HG03571 (cell line): ENCODE data around the gene MUC21.
"Not testable (repeated sequence)": the region's sequence is repeated elsewhere in the genome, so short reads cannot be mapped to it uniquely, and the experiment has no call there.

Experiments used
- ATAC-seq: cut with Tn5 transposase; IDR thresholded peaks from one replicate; pipeline ENCODE4 v1.9.1; 2021; ENCODE audit not compliant: unreplicated experiment

The MUC21 gene

DNA sequence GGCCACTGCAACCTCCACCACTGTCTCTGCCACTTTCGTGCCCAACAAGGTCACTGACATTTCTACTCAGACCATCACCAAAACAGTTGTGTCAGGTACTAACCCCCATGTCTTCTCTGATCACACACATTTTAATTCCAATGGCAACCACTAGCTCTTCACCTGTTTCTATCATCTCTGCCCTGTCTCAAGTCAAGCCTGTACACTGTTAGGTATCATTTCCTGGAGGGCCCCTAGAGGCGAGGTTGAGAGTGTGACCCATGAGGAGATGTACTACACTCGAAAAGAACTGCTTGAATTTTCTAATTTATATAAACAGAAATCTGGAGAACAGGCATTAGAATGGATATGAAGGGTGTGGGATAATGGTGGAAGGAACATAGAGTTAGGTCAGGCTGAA lies 17.4 kb upstream of the MUC21 start:
- ATAC-seq, result no peak

DNA sequence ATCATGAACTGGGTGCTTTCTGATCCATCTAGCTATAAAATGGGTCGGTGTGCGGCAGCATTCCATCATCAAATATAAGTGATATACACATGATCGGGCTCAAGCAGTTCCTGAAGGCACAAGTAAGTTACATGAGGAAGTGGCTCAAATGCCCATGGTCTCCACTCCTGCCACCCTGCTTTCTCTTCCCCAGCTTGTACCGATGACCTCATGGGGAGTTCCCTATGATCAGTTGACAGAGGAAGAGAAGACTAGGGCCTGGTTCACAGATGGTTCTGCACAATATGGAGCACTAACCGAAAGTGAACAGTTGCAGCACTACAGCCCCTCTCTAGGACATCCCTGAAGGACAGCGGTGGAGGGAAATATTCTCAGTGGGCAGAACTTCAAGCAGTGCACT lies 14.3 kb upstream of the MUC21 start:
- ATAC-seq, result not testable (repeated sequence)

DNA sequence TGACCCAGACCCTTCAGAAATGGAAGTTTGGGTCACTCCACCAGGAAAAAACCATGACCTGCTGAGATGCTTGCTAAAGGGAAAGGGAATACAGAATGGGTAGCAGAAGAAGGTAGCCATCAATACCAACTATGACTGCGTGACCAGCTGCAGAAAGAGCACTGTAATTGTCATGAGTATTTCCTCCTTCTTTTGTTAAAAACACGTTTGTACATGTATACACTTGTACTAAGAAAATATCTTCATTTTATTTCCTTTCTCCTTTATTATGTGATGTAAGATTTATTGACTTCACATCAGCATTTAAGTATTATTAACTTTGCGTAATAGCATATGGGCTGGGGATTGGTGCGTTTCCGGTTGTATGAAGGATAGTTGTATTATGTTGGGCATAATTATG lies 12.6 kb upstream of the MUC21 start:
- no peak for ATAC-seq

DNA sequence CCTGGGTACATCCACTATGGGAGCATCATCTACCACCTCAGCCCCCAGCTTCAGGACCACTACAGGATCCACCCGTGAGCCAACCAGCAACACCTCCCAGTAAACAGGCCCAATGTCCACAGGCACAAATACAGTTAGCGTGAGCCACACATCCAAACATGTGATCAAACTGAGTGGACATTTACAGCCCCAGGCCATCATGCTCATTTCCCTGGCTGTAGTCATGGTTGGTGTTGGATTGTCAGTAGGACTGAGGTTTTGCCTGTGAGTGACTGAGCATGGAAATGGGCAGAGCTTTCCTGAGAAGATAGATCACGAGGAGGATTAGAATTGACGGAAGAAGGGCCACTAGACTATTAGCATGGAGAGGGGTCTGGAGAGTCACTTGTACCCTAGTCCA lies 10.7 kb upstream of the MUC21 start:
- no peak for ATAC-seq

DNA sequence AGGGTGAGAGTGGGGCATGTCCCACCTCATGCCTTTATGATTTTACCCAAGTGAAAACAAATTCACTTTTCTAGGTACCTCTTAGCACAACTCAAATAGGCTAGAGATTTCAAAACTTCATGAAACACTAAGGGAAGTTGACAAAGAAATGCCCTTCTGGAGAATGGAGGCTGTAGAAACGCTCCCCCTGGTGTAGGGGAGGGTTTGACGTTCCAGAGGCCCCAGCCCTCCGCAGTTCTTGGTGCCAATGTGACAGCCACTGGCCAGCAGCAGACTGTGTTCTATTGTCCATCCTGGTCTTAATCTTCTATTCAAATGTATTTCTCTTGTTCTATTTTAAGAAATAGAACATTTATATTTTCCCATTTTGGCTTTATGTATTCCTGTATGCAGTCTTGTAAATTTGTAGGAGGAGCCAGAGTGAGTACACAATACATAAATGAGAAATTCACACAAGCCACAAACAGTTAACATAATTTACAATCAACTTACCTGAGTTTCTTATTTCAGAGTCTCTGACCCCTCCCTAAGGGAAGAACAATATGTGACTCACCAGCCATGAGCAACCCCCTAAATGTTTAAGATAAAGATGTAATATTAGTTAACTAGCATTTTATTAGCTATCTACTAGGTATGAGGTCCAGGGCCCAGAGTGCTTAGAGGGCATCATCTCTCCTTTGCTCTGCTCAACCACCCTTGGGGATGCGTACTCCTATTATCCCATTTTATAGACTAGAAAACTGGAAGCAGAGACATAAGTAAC lies 8.8 kb upstream of the MUC21 start:
- no peak for ATAC-seq

DNA sequence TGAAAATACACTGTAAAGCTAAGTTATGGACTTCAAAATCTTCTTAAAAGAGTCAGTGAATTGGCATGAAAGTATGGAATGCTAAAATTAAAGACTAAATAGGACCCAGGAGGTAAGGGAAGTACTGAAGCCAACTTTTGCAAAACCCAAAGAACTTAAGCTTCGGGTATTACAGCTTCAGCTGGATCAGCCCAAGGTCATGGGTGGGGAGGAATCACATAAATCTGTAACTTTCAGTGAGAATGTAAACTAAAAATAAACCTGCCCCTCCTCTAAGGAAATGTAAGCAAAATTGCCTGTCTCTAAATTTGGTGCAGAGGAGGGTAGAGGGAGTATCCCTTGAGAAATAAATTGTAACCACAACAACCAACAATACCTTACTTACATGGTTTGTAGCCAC lies 4.4 kb upstream of the MUC21 start:
- no peak for ATAC-seq

DNA sequence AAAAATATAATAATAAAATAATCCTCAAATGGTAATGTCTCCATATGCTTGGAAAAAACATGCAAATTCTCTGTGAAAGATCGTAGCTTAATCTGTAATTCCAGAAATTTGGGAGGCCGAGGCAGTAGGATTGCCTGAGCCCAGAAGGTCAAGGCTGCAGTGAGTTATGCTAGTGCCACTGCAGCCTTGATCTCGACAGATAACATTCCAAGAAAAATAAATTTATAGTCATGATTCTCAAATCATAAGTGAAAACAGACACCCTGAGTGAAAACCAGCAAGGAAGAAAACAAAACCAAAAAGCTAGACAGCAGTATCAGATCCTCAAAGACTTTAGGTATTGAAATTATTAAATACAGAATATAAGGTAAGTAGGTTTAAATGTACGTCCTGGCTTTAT lies 3.8 kb upstream of the MUC21 start:
- ATAC-seq, result no peak

DNA sequence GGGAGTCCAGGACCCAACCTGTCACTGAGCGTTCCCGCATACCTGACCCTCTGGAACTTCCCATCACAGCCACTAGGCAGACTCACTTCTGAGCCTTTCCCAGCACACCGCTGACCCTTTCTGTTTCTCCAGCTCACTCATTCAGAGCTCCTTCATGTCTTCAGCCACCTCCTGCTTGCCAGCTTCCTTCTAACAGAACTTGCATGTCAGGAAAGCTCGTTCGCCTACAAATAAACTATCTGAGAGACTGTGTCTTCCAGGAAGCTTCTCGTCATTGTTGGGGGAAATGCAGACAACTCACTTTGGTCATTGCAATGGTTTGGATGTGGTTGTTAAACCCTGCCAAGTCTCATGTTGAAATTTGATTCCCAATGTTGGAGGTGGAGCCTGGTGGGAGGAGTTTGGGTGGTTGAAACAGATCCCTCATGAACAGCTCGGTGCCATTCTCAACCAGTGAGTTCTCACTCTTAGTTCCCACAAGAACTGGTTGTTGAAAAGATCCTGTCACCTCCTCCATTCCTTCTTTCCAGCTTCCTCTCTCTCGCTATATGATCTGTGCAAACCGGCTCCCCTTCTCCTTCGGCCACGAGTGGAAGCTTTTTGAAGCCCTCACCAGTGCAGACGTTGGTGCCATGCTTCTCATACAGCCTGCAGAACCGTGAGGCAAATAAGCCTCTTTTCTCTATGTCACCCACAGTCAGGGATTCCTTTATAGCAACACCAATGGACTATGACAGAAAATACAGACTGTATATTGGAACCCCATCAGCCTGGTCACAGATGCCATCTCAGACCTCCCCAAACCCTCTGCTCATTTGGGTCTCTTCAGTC lies 1.4 kb upstream of the MUC21 start:
- no peak for ATAC-seq

DNA sequence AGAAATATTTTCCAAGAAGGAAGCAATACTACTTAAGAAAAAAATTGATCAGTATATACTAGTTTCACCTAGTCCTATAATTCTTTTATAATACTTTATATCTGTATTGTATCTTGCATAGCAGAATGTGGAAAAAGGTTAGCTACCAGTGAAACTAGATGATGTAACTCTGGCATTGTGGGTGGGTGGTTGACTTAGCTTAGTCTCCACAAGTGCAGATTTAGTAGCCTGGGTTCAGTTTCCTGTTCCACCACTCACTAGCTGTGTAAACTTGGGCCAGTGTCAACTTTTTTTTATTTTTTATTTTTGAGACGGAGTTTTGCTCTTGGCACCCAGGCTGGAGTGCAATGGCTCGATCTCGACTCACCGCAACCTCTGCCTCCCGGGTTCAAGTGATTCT lies 2.0 kb downstream of the MUC21 start:
- no peak for ATAC-seq

DNA sequence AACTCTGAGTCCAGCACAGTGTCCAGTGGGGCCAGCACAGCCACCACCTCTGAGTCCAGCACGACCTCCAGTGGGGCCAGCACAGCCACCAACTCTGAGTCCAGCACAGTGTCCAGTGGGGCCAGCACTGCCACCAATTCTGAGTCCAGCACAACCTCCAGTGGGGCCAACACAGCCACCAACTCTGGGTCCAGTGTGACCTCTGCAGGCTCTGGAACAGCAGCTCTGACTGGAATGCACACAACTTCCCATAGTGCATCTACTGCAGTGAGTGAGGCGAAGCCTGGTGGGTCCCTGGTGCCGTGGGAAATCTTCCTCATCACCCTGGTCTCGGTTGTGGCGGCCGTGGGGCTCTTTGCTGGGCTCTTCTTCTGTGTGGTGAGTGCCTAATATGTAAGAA lies 3.8 kb downstream of the MUC21 start:
- no peak for ATAC-seq

DNA sequence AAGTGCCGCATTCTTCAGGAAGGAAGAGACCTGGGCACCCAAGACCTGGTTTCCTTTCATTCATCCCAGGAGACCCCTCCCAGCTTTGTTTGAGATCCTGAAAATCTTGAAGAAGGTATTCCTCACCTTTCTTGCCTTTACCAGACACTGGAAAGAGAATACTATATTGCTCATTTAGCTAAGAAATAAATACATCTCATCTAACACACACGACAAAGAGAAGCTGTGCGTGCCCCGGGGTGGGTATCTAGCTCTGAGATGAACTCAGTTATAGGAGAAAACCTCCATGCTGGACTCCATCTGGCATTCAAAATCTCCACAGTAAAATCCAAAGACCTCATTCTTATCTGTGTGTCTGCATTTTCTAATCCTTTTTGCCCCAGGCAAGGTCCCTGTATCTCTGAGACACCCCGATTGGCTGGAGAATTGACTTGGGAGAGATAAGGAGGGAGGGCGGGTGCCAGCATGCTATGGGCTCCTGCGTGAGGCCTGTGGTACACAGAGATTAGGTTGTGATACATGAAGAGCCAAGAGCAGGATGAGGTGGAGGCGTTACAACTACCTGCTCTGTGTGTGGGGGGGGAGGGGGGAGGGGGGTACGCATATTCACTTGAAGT lies 4.8 kb downstream of the MUC21 start:
- no peak for ATAC-seq

DNA sequence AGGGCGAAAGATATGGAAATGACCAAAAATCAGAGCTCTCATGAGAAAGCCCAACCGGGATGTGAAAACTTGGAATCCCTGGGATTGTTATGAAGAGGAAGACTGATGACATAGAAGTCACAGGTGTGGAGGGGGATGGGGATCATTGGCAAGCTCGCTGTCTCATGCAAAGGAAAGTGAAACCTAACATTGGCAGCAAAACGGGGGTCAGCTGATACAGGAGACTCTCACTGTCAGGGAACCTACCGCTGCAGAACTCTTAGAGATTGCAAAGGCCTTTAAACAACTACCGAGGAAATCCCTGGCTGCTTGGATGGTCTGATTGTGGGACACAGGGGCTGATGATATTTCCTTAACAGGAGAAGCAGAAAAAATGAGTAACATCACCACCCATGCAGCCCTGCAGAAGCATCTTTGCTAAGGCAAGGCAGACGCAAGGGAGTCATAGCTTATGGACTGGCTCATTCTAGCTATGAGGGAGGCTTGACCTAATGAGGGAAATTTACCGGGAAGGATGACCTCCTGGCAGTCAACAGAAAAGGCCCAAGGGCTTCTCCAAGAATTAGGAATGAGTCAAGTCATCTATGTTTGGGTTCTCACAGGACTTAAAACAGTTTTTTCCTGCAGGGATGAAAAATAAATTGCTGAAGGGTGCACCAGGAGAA lies 7.0 kb downstream of the MUC21 start:
- ATAC-seq, result no peak

DNA sequence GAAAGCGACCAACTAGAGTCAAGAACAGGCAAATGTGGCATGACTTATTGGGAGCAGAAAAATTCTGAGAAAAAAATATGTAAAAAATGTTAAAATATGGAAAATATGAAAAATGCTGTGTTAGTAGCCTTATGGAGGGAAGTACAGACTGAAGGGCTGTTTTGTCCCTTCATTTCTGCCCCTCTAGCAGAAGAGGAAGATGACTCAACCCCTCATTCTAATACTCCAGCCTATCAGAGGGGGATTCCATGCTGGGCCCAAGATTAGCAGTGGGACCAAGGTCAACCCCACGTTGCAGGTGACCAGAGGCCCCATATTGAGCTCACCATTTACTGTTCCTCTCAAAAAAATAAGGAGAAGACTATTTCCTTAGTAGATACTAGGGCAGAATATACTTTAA lies 8.4 kb downstream of the MUC21 start:
- ATAC-seq, result no peak

DNA sequence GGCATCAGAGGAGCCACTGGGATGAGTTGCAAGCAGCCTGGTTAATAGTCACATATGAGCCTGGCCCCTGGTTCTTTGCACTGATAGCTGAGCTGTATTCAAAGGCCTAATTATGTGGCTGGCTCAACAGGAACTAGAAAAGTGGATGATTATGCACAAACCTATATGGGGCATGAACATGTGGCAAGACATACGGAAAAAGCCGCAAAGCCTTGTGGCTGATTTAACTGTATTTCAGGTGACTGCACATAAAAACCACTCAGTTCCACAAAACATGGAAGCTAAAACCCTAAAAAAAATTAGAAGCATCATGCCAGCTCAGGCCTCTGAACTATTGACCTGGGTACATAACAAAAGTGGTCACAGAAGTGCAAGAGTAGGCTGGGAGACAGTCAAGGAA lies 13.8 kb downstream of the MUC21 start:
- ATAC-seq, result no peak

DNA sequence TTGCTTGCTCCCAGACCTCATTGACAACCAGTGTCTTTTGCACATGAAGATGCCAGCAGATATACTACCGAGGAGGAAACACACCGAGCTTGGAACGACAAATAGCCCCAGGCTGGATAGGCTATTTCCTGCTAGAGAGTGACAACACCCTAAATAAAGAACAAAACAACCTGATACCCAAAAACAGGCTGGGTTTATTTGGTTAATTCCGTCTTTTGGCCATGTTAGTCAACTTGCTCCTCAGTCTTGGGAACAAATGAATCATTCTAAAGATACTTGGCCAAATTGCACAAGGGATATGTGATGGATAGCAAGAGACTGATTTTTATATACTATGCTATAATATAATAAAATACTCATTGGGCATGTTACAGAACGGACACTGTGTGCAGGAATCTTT lies 15.3 kb downstream of the MUC21 start:
- no peak for ATAC-seq

DNA sequence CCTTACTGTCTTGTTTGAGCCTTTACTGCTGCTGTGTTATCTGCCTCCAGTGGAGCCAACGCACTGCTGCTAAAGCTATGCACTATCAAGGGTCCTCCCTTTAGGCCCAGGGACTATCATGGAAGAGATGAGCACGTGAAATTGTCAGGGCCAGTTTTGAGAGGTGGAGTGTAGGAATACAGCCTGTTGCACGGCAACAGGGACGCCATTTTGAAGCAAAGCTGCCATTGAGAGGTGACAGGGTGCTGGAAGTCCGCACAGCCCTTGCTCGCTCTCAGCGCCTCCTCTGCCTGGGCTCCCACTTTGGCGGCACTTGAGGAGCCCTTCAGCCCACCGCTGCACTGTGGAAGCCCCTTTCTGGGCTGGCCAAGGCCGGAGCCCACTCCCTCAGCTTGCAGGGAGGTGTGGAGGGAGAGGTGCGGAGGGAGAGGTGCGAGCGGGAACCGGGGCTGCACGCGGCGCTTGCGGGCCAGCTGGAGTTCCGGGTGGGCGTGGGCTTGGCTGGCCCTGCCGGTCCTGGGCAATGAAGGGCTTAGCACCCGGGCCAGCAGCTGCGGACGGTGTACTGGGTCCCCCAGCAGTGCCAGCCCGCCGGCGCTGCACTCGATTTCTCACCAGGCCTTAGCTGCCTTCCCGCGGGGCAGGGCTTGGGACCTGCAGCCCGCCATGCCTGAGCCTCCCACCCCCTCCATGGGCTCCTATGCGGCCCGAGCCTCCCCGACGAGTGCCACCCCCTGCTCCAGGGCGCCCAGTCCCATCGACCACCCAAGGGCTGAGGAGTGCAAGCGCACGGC lies 16.7 kb downstream of the MUC21 start:
- ATAC-seq, result not testable (repeated sequence)

DNA sequence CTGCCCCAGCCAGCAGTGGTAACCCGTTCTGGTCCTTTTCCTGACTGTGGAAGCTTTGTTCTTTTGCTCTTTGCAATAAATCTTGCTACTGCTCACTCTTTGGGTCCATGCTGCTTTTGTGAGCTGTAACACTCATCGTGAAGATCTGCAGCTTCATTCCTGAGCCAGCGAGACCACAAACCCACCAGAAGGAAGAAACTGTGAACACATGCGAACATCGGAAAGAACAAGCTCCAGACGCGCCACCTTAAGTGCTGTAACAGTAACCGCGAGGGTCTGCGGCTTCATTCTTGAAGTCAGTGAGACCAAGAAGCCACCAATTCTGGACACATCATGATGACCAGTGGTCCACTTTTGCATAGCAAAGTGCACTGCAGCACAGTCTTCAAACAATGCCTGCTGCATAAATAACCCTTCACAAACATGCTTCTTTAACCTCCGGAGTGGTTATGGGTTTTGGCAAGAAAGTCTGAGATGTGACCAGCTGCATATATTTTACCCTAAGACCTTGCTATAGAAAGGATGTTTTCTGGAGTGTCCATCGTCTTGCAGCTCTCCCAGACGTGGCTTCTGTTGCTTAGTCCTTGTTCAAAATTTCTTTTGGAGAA lies 17.9 kb downstream of the MUC21 start:
- ATAC-seq, result no peak

DNA sequence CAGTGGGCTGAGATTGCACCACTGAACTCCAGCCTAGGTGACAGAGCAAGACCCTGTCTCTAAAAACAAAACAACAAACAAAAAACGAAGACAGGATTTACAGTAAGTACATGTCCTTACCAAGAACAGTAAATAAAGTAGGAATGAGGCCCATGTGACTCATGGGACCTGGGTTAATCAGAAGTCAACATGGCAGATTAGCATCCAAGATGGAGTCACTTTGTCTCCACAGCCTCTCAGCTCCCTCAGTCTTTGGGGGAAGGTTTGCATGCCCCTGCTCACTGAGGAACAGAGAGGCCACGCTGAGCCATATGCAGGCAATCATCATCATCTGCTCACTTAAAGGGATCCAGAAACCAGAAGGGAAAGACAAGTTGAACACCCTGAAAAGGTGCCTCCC lies 19.0 kb downstream of the MUC21 start:
- ATAC-seq, result no peak

DNA sequence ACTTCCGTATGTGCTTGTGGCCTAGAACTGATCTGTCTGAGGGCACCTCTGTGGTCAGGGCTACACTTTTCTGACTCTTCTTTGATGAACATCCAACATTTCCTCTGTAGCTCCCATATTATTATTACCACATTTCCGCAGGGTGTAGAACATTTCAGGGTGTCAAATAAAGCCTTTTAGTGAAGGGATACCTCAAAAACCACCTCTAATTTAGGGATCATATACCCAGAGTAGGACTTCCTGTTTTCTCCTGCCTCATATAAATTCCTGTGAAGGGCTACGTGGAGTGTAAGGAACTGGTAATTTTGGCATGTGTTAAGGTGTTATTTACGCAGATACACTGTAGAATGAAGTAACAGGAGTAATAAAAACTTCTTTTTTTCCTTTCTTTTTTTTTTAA lies 21.3 kb downstream of the MUC21 start:
- ATAC-seq, result no peak

DNA sequence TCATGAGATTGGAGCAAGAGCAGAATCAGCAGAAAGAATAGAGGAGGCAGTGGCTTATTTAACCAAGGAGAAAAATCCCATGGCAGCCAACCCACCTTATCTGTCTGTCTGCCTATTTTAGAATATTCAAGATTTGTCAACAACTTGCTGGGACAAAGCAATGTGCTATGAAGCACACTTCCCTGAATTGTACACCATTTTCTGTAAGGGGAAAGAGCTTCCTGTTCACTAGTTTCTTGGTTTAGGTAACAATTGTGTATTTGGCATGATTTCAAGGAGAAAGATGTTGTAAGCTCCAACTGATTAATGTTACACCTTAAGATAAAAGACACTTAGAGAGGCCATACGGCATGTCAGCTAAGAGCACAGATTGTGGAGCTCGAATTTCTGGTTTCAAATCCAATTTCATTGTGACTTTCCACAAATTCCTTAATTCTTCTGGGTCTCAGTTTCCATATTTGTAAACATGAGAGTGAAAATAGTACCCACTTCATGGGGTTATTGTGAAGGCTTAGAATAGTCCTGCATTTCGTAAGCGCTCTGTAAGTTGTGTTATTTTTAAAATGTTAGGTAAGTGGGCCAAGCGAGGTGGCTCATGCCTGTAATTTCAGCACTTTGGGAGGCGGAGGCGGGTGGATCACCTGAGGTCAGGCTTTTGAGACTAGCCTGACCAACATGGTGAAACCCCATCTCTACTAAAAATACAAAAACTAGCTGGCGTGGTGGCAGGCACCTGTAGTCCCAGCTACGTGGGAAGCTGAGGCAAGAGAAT lies 21.9 kb downstream of the MUC21 start:
- ATAC-seq, result no peak
